Fibroblast of lung (primary cell): ENCODE results near the gene CHST12. TPM values are rescaled to one million over a fixed set of nuclear protein-coding genes. Genes with fewer than 3 reads are reported as not detected.

Source experiments
- DNase-seq, 2 donors: peaks; one replicate each; pipeline versions ENCODE4 v3.0.0 to v3.0.0-alpha.2; 2010; ENCODE audit warnings: low read depth in 2 of 2
- H2AFZ ChIP-seq: 2 replicates; pipeline ENCODE4 v1.5.1; 2012; ENCODE audit warnings: low read length, control low read depth, inconsistent platforms
- H3K27ac ChIP-seq: 2 replicates; pipeline ENCODE4 v1.5.1; 2011; ENCODE audit warnings: low read length, control low read depth; ENCODE audit not compliant: insufficient read depth
- H3K27me3 ChIP-seq: 2 replicates; pipeline ENCODE4 v1.5.1; 2011; ENCODE audit warnings: mild to moderate bottlenecking, low read length; ENCODE audit not compliant: control insufficient read depth, insufficient read depth
- H3K36me3 ChIP-seq: 2 replicates; pipeline ENCODE4 v1.5.1; 2011; ENCODE audit warnings: low read length; ENCODE audit not compliant: control insufficient read depth, insufficient read depth
- H3K4me1 ChIP-seq: 2 replicates; pipeline ENCODE4 v1.5.1; 2011; ENCODE audit warnings: low read length; ENCODE audit not compliant: control insufficient read depth, insufficient read depth; ENCODE audit errors: extremely low read depth
- H3K4me2 ChIP-seq: 2 replicates; pipeline ENCODE4 v1.5.1; 2011; ENCODE audit warnings: low read length, control low read depth; ENCODE audit not compliant: insufficient read depth; ENCODE audit errors: extremely low read depth
- H3K4me3 ChIP-seq, 4 experiments: fragments of 200-600 bp in 1 of 4; sonication (generic) in 1 of 4; replicated peaks in 1 of 4; 2 replicates each; pipeline ENCODE4 v1.5.1; 2011 to 2016; ENCODE audit warnings: low read length in 4 of 4, low read depth in 3 of 4, mild to moderate bottlenecking in 3 of 4, control low read depth in 2 of 4, inconsistent platforms in 1 of 4, mixed read lengths in 1 of 4; ENCODE audit not compliant: insufficient read depth in 1 of 4; ENCODE audit errors: control extremely low read depth in 1 of 4
- H3K79me2 ChIP-seq: 2 replicates; pipeline ENCODE4 v1.5.1; 2012; ENCODE audit warnings: mild to moderate bottlenecking, low read length, inconsistent platforms; ENCODE audit not compliant: control insufficient read depth, insufficient read depth
- H3K9ac ChIP-seq: 2 replicates; pipeline ENCODE4 v1.5.1; 2011; ENCODE audit warnings: mild to moderate bottlenecking, low read length, control low read depth; ENCODE audit not compliant: insufficient read depth
- H3K9me3 ChIP-seq: 2 replicates; pipeline ENCODE4 v1.5.1; 2012; ENCODE audit warnings: low read depth, low read length; ENCODE audit not compliant: control insufficient read depth, insufficient read depth
- H4K20me1 ChIP-seq: 2 replicates; pipeline ENCODE4 v1.5.1; 2011; ENCODE audit warnings: low read length; ENCODE audit not compliant: control insufficient read depth, insufficient read depth; ENCODE audit errors: extremely low read depth
- CTCF ChIP-seq, 2 donors: IDR thresholded peaks in 1 of 2; conservative IDR thresholded peaks in 1 of 2; 1 replicate in 1 of 2; 2 replicates in 1 of 2; pipeline ENCODE4 v1.5.1; 2011 to 2012; ENCODE audit warnings: low read length in 2 of 2, control low read depth in 1 of 2, inconsistent platforms in 1 of 2, low read depth in 1 of 2, mild to moderate bottlenecking in 1 of 2
- EZH2 ChIP-seq: IDR thresholded peaks from 2 replicates; pipeline ENCODE4 v1.5.1; 2012; ENCODE audit warnings: low read length, control low read depth, mild to moderate bottlenecking; ENCODE audit errors: missing control alignments
- polyA plus RNA-seq, 2 donors: library from polyadenylated mRNA; depleted of rRNA in 1 of 2; stranded (reverse) in 1 of 2; unstranded in 1 of 2; fragments of >200 nt; gene quantifications; 2 replicates each; pipeline ENCODE4 v1.2.1, GENCODE V29; 2011 to 2012; ENCODE audit warnings: missing spikeins in 1 of 2
- total RNA-seq: library from RNA; depleted of rRNA; stranded (reverse); fragments of >200 nt; gene quantifications from 2 replicates; pipeline ENCODE4 v1.2.1, GENCODE V29; 2014

The CHST12 gene
- total and polyA plus RNA-seq, 2 donors (not counting 1 experiment from before 2014, with no cell fraction given): 3.5 to 9.5 TPM

DNA sequence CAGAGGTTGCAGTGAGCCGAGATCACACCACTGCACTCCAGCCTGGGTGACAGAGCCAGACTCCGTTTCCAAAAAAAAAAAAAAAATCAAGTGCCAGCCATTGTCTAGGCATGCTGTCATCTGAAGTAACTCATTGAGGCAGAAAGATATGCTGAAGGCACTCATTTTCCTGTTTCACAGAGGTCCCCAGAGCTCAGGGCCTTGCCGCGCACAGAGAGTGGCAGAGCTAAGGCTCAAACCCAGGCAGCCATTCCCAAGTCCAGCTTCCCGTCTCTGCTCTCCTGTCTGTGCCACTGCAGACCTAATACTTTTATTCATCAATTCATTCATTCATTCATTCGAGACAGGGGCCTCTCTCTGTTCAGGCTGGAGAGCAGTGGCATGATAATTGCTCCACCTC lies 69.3 kb downstream of the CHST12 start:
- Histone ChIP-seq H3K79me2 (no peaks in the 10 kb centered on the region), H3K4me1 (peaks cover 7% of the 10 kb centered on the region), H3K9me3 (no peaks in the 10 kb centered on the region), H3K9ac (no peak overlapping the region), H3K4me2 (no peak overlapping the region), H3K4me3 (no peak overlapping the region), H4K20me1 (no peaks in the 10 kb centered on the region), H3K27ac (no peak overlapping the region), H3K27me3 (no peaks in the 10 kb centered on the region), H2AFZ (no peak overlapping the region), H3K36me3 (no peaks in the 10 kb centered on the region)
- no peak for DNase-seq
- TF ChIP-seq EZH2 (no peak), CTCF (conservative IDR thresholded peaks at IDR 0.05 in 1 of 2, IDR thresholded peaks at IDR 0.05 in 1 of 2; ENCODE audit: low read depth in 1 of 2, low read length in 2 of 2) (no peak)

- H3K4me2 ChIP-seq: no peak overlapping the region
- H3K9ac ChIP-seq: no peak overlapping the region
- peaks cover 16% of the 10 kb centered on the region for H3K4me1 ChIP-seq
- H2AFZ ChIP-seq: no peak overlapping the region
- no peaks in the 10 kb centered on the region for H4K20me1 ChIP-seq
- DNase-seq: no peak
- no peak overlapping the region for H3K27ac ChIP-seq
- no peaks in the 10 kb centered on the region for H3K9me3 ChIP-seq
- H3K79me2 ChIP-seq: no peaks in the 10 kb centered on the region
- no peak for TF ChIP-seq CTCF (conservative IDR thresholded peaks at IDR 0.05 in 1 of 2, IDR thresholded peaks at IDR 0.05 in 1 of 2; ENCODE audit: low read depth in 1 of 2, low read length in 2 of 2)
- no peak for TF ChIP-seq EZH2
- H3K36me3 ChIP-seq: no peaks in the 10 kb centered on the region
- no peak overlapping the region for H3K4me3 ChIP-seq
- no peaks in the 10 kb centered on the region for H3K27me3 ChIP-seq
Observed at GRCh38 chr7:2473496-2474180, 70.2 kb downstream of the CHST12 start.

DNA sequence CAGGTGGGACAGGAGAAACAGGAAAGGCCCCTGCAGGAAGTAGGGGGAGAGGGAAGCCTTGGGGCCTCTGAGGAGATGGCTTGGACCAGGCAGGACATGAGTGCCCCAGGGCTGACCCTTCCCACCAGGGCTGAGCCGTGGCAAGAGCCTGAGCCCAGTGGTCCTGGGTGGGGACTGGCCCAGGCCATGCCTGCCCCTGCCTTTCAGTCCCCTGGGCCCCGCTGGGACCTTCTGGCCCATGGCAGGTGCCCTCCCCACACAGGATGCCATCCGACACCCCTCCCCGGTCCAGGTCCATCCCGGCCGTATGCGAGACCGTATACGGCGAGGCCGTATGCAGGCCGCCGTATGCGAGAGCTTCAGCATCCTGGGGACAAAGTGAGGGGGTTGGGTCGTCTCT lies 70.8 kb downstream of the CHST12 start:
- Histone ChIP-seq H3K4me1 (peaks cover 16% of the 10 kb centered on the region), H3K79me2 (no peaks in the 10 kb centered on the region), H3K27ac (no peak overlapping the region), H2AFZ (no peak overlapping the region), H4K20me1 (no peaks in the 10 kb centered on the region), H3K9me3 (no peaks in the 10 kb centered on the region), H3K9ac (no peak overlapping the region), H3K27me3 (no peaks in the 10 kb centered on the region), H3K4me3 (no peak overlapping the region), H3K4me2 (no peak overlapping the region), H3K36me3 (no peaks in the 10 kb centered on the region)
- no peak for DNase-seq
- TF ChIP-seq CTCF (conservative IDR thresholded peaks at IDR 0.05 in 1 of 2, IDR thresholded peaks at IDR 0.05 in 1 of 2; ENCODE audit: low read depth in 1 of 2, low read length in 2 of 2) (no peak), EZH2 (no peak)
